HG02943 (cell line): ENCODE results near the gene GCNT4.

Experiments used
- ATAC-seq: cut with Tn5 transposase; IDR thresholded peaks from one replicate; pipeline ENCODE4 v1.9.1; 2021; ENCODE audit warnings: mild to moderate bottlenecking, low read depth, moderate library complexity; ENCODE audit not compliant: unreplicated experiment

Gene GCNT4

DNA sequence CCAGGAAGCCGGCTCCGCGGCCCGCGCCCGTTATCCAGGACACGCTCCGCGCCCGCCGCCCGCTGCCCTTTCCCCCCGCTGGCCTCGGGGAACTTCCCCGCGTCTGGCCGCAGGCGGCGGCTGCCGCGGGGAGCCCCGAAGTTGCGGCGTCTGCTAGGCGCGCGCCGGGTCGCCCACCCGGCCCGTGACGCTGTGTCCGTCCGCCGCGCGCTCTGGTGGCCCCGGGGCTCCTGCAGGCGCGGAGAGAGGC lies 621 bp upstream of the GCNT4 start:
- no peak for ATAC-seq

DNA sequence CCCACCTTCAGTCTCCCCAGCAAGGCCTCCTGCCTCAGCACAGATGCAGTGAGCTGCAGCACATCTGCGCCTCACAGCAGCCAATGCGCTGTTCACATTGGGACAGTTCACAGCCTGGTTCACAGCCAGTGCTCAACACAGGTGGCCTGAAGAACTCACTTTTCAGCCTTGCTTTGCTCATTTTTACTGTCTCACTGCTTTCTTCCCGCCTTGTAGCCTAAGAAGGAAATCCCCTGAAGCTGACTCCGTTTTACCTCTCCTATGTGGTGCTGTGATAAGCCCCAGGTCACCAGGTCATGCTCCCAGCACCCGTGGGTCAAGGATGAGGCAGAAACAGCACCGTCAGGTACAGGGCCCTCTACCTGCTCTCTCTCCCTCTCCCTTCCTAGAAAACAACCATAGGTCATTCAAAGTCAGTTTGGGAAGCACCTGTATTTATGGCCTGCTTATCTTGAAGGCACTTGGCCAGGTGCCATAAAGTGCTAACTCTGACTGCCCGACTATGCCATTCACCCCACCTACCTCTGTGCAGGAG lies 1.1 kb downstream of the GCNT4 start:
- no peak for ATAC-seq

DNA sequence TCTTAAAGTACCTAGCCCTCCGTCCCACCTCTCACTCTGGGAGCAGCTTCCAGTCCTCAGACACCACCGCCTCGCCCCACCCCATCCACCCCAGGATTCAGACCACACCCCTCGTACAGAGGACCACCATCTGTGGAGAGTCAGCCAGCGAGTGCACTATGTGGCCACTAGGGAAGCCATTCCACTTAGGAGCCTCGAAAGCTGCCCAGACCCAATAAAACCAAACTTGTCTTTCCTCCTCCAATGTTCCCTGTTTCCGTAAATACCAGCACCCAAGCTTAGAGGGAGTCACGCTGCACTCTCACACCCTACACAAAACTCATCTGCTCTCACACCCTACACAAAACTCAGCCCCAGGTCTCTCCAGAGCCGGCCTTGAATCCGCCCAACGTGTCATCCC lies 1.9 kb downstream of the GCNT4 start:
- ATAC-seq, result no peak

DNA sequence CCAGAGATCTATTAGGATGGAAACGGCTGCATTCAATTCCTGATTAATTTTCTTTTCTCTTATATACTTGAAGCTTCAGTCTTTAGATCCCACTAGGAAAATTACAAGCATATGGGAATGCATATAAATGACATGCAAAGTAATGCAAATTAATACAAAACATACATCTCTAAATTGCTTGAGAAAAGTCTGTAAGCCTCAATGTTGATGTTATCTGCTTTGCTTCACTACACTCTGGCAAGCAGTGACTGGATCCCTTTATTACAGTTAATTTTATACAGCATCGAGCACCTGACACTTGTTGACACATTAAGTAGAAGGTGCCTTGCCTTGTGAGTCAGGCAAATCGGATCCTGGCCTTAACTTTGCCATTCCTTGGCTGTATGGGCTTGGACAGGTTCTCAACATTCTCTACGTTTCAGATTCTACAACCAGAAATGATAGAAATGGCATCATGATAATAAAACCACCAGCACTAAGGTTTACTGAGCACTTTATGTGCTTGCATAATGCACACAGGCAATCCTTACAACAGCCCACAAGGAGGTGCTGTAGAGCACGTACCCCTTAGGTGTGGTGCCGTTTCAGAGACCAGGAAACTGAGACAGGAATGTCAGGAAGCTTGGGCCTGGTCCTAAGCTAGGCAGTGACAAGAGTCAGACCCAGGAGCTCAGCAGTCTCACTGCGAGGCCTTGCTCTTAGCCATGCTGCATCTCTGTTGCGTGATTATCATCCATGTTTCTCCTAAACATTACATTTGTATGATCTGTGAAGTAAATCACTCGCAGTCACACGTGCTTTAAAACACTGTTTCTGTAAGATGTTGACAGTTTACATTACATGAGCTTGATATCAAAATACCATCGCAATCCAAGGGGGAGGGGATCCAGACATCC lies 2.7 kb downstream of the GCNT4 start:
- no peak for ATAC-seq

DNA sequence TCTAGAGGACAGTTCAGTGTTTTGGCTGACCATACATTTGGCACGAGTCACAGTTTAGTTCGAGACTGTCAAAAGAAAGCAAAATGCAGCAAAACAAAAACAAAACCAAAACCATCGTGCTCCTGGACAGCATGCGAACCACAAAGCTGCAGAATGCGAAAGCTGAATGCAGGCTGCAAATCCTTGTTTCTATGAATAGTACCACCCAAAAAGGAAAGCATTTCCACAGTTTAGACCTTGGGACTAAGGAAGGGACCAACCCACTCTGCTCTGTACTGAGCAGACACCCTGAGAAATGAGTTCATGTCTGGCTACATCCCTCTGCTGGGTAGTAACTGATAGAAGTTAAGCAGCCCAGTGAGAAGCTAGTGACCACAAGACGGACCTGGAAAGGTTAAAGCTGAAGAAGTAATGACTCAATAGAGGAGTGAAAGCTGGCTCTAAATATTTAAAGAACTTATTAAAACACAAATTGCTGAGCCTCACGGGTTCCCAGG lies 3.9 kb downstream of the GCNT4 start:
- no peak for ATAC-seq

DNA sequence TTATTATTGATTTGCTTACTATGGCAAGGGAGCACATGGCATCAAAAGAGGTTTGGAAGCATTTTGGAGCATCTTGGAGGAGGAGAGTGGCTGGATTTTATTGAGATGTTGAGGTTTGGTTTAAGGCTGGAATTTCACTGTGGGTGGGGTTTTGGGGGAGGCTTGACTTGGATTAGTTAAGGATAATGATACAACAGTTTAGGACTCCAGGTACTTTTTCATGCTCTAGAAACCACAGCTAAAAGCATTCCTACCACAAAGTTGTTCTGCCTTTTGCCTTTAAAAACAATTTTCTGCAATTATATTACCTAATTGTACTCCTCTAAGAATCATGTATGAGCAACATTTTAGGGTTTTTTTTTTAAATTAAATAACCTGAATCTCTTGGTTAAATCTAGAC lies 5.0 kb downstream of the GCNT4 start:
- ATAC-seq, result no peak

DNA sequence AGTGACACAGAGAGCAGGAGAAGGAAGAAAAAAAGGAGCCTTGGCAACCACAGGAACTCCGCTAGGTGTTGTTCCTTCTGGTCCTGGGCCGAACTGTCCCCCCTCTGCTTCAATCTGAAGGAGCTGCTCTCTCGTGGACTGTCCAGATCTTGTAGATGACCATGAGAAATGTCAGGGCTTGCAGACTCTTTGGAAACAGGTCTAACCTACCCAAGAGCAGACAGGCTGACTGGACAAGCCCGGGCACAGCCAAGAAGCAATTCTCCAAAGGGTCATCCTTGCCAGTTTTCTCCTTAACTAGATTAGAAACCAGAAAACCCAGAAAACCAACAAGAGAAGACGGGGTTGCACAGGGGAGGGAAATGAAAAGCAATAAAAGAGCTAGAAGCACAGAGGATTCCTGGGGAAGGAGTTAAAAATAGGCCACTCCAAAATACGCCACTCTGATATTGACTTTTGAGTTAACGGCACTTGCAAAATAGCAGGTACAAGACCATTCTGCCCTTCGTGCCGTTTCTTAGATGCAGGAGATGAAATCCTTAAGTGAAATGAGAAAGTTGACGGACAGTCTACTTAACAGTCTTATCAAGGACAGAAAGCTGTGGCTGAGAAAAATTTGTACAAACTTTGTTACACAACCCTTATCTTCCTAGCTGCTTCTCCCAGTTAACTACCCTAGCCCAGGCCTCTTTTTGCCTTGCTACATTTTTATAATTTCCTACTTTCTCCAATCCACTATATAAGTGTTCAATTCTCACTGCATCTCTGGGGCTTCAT lies 5.8 kb downstream of the GCNT4 start:
- ATAC-seq, result no peak

DNA sequence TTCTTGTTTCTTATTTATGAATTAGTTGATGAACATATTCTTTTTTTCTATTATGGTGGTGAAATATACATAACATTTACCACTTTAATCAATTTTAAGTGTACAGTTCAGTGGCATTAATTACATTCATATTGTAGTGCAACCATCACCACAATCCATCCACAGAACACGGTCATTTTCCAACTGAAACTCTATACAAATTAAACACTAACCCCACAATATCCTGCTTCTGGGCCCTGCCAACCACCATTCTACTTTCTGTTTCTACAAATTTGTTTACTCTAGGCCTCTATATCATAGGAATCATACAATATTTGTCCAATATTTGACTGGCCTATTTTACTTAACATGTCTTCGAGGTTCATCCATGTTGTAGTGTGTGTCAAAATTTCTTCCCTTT lies 7.3 kb downstream of the GCNT4 start:
- no peak for ATAC-seq

DNA sequence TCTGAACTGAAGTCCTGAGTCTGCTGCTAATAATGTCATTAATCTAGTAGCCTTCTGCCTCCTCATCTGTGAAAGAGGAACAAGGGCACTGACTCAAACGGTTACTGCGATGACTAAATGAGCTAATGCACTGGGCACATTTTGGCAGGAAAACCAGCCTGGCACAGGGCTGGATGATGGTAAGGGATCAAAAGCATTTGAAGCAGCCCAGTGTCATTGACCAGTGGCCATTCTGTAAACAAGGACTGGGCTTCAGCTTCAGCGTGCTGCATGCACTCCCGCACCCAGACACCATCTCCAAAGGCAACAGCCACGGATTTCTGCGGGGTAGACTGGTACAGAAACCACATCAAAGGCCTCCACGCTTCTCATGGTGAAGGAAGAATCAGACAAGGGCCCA lies 8.0 kb downstream of the GCNT4 start:
- ATAC-seq, result no peak

DNA sequence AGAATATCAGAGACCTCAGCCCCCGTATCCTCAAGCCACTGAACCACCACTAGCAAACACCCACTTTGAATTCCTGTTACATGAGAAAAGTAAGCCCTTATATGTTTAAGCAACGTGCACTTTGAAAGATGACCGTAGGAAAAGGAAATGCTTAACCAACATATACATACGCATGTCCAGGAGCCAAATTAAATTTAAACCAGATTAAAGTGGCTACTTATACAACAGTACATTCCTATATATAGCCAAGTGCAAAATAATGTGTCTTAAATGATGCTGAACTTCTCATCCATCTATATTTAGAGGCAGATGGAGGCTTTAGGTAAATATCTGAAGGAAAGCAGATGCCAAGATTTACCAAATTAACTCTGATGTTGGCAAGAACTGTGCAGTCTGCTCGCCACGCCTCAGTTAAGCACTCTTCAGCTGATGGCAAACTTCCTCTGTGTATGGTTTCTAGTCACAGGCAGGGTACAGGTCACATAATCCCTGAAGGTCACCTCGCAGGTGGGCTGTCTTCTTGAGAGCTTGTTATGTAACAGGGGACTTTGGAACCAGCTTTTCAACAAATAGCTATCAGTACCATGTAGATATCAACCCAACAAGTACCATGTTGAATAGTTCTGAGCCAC lies 8.6 kb downstream of the GCNT4 start:
- no peak for ATAC-seq

DNA sequence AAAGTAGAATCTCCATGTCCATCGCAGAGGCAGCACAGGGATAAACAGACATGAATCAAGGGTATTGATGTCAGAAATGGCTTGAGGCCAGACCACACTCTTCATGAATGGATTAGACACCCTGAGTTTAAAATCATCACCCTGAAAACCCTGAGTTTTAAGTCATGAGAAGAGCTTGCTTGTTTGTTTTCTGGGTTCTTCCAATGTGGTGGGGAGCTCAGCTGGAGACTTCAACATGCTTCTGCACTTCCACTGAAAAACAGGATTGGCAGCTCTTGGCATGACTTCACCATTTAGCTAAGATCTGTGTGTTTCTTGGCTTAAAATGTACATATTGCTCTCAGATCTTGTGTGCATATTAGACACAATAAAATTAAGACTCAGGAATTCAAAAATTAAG lies 9.8 kb downstream of the GCNT4 start:
- no peak for ATAC-seq

DNA sequence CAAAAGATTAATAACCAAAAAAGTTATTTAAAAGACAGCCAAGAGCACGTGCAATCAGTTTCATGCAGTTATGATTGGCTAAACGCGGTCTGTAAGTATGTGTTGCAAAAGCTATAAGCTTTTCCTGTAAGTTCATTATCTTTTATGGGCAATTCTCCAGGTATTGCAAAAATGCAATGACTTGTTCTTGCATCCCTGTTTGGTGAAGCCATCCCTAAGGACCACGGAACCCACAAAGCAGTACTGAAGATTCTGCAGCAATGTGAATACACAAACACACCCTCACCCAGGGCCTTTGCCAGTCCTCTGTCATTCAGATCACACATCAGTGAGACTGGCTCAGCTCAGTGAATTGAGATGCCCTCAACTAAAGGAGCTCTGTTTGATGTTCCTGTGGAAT lies 11.4 kb downstream of the GCNT4 start:
- no peak for ATAC-seq

DNA sequence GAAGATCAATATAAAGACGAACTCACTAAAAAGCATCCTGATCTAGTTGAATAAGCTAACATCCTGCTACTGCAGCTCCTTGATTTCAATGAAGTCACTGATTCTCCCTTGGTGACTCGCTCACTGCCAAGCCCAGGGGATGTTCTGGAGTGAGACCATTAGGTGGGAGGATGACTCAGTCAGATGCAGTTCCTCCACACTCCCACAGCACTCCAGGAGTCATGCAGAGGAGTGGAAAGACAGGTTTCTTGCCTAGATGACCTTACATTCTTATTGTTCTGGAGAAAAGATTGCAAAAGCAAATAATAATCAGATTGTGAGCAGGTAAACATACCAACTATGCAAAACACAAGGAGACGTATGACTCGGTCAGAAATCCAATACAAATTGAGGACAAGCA lies 15.3 kb downstream of the GCNT4 start:
- no peak for ATAC-seq

DNA sequence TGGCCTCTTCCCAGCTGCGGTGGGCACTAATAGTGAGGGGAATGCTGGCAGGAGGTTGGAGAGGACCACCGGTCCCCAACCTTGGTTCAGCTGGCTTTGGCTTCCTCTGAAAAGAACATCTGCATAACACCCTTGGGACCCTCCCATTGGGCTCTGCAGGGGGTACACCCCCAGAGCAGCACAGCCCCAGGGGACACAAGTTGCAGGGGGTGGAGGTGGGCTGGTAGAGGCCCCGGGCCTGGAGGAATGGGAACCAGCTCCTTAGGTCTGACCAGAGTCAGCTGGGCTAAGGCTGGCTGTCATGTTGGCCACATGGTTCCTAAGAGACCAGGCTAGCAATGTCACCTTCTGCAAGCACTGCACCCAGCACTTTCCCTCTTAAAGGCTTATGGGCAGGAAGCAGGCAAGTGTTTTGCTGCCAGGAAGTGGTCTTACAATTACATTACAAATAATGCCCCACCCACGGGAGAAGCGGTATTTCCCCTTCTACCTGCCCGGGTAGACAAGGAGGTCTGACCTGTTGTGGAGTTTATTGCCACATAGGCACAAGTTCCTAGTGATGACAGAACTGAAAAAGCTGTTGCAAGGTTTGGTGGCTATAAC lies 18.1 kb downstream of the GCNT4 start:
- no peak for ATAC-seq

DNA sequence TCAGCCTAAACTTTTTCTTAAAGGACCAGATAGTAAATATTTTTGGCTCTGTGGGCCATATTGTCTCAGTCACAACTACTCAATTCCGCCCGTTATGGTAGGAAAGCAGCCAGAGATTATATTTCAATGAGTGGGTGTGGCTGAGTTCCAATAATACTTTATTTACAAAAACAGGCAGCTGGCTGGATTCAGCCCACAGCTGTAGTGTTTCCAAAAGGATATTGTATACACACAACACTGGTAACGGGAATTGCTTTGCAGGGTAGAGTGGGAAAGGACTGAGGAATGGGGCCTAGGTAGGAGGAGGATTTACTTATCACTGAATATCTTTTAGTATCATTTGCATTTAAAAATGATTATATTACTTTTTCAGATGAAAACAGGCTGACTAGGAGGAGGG lies 21.0 kb downstream of the GCNT4 start:
- no peak for ATAC-seq

DNA sequence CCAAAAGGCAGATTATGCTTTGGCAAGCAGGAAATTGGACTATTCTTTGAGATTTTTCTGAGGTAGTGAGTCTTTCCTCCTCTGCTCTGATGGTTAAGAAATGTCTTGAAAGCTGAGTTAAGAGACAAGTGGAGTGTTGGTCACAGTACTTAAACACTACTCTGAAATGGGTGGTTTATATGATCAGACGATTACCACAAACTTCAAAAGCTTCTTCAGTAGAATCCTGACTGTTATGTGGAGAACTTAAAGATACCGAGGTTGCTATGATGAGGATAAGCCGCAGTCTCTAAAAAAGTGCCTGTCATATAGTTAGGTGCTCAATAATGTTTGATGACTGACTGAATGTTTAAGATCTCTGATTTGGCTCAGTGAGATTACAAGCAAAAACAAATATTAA lies 24.3 kb downstream of the GCNT4 start:
- ATAC-seq, result no peak

DNA sequence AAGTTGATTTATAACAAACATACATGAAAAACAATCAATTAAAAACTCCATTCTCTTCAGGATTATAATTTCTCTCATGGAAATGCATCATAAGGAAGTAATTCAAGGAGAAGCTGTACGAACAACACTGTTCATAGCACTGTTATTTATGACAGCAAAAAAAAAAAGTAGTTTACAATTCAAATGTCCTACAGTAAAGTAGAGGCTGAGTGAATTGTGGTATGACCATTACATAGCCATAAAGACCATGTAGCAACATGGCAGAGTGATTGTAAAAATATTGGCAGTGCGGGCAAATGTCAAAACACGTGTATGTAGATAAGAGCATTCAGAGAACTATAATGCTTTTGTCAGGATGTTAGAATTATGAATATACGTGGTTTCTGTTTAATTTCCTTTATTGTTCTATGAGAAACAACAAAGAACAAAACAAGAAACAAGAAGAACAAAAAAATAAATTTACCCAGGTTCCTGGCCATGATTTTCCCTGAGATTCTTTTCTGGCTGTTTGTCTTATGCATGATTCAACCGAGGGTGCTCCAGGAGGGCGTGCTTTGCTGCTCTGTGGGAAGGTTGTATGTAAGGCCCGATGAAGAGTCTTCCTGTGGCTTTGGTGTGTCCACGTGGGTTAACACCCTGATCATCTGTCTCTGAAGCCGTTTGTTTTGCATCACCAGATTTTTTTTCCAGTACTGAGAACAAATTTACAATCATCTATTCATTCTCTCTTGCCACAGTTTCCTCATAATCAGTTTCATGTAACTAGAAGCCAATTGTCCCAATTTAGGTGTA lies 28.8 kb downstream of the GCNT4 start:
- no peak for ATAC-seq

DNA sequence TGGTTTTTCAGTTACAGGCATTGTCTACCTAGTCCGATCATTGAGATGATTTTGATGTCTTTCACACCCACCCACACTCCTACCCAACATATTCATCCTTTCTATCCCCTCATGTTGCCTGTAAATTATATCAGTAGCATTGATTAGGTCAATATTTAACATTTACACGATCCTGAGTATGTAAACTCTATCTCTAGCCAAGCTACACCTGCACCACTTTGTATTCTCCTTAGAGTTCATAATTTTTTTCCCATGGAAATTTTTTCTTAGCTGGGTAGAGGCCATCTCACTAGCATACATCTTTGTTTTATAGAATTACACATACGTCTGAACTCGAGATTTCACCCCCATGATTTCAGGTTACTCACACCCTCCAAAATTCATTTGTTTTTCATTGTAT lies 30.6 kb downstream of the GCNT4 start:
- no peak for ATAC-seq

DNA sequence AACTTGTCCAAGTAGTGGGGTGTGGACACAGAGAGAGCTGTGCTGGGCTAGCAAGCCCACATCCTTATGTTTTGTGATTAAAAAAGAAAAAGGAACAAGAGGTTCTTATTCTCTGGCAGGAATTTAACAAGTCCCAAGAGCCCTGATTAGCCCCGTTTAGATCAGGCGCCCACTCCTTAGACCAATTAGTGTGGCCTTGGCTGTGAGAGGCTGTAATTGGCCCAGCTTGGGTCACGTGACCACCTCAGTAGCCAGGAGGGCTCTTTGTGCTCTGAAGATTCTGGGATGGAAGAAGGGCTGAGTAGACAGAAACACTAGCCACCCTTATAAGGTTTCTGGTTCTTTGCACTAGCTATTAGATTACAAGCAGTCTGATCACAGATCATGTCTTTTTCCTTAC lies 31.1 kb downstream of the GCNT4 start:
- ATAC-seq, result no peak

DNA sequence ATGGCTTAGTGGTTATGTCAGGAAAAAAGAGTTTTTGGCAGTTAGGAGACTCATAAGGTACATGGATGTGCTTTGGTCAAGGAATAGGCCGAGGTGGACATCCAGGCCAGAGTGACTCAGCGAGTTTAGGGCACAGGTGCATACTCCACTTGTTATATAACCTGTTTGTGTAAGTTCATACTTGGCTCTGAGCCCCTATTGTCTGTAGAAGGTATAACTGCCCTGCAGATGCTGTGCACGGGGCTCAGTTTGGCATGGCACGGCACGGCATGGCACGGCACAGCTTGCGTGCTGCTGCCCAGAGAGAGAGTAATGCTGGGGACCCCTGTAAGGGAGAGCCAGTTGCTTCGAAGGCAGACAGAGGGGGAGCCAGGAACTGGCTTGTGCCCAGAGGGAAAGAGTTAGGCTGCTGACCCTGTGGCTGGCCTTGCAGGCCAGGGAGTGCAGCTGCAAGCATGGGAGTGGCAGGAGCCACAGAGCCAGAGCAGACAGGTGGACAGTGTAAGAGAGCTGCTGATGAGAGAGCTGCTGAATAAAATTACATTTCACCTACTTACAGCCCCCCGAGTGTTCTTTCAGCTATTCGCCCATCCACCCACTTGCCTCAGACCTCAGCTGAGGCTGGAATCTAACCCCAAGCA lies 32.2 kb downstream of the GCNT4 start:
- ATAC-seq, result no peak
